22Rv1 (cell line): ENCODE results near the gene NUB1.

ENCODE experiments used
- H3K27ac ChIP-seq: fragments of 450-650 bp; 2 replicates; pipeline ENCODE4 v1.5.1; 2017
- CTCF ChIP-seq: fragments of 450-650 bp; IDR thresholded peaks from 2 replicates; pipeline ENCODE4 v1.5.1; 2017; ENCODE audit warnings: mild to moderate bottlenecking
- ZFX ChIP-seq: fragments of 450-650 bp; IDR thresholded peaks from 2 replicates; pipeline ENCODE4 v1.6.1; 2017; ENCODE audit warnings: antibody characterized with exemption, borderline replicate concordance

Gene NUB1

GRCh38 chr7:151301471-151302462 is 39.8 kb upstream of the NUB1 start:
- TF ChIP-seq ZFX = no peak
- TF ChIP-seq CTCF = no peak

GRCh38 chr7:151304251-151304650 is 37.4 kb upstream of the NUB1 start:
- H3K27ac ChIP-seq = peak overlapping the region; percentile 57

More at GRCh38 chr7:151301471-151302462, 39.8 kb upstream of the NUB1 start:
- no peak overlapping the region for H3K27ac ChIP-seq

- peak overlapping the region; percentile 57 for H3K27ac ChIP-seq
- TF ChIP-seq ZFX = no peak
- TF ChIP-seq CTCF = no peak
Observed at GRCh38 chr7:151304856-151305255, 36.8 kb upstream of the NUB1 start.

GRCh38 chr7:151306374-151306773 is 35.2 kb upstream of the NUB1 start:
- TF ChIP-seq ZFX (no peak), CTCF (no peak)
- no peak overlapping the region for H3K27ac ChIP-seq

- TF ChIP-seq ZFX = no peak
- TF ChIP-seq CTCF = no peak
- no peak overlapping the region for H3K27ac ChIP-seq
Observed at GRCh38 chr7:151306860-151307259, 34.8 kb upstream of the NUB1 start.

GRCh38 chr7:151307536-151307935 is 34.1 kb upstream of the NUB1 start:
- TF ChIP-seq CTCF = no peak
- no peak for TF ChIP-seq ZFX
- H3K27ac ChIP-seq = no peak overlapping the region

- H3K27ac ChIP-seq = no peak overlapping the region
- no peak for TF ChIP-seq CTCF
- no peak for TF ChIP-seq ZFX
Observed at GRCh38 chr7:151308256-151308655, 33.4 kb upstream of the NUB1 start.

- H3K27ac ChIP-seq = no peak overlapping the region
- TF ChIP-seq ZFX = no peak
- TF ChIP-seq CTCF = no peak
Observed at GRCh38 chr7:151308791-151309190, 32.8 kb upstream of the NUB1 start.
